AG04450 (cell line): ENCODE measurements around the gene POC1A. TPM values are rescaled to one million over a fixed set of nuclear protein-coding genes. Genes with fewer than 3 reads are reported as not detected.

Source experiments
- CTCF ChIA-PET: fragments of 300-600, 350-600 bp; formaldehyde crosslinking; extraction: SDS; loops from one replicate; lab custom pipeline; 2022; ENCODE audit warnings: antibody characterized with exemption, inconsistent platforms; lab: Charles Lee
- POLR2A ChIA-PET: fragments of 350-600 bp; formaldehyde crosslinking; extraction: SDS; loops from one replicate; lab custom pipeline; 2021; ENCODE audit warnings: antibody characterized with exemption, inconsistent platforms; lab: Yijun Ruan, JAX
- DNase-seq: peaks from one replicate; pipeline ENCODE4 v3.0.0-alpha.2; 2011; ENCODE audit warnings: low read depth, low spot score
- H3K27ac ChIP-seq: one replicate; pipeline ENCODE4 v1.5.1; 2012; ENCODE audit warnings: low read depth, low read length, control low read depth
- H3K27me3 ChIP-seq: one replicate; pipeline ENCODE4 v1.6.0; 2012; ENCODE audit warnings: low read length; ENCODE audit not compliant: control insufficient read depth, insufficient read depth
- H3K4me3 ChIP-seq: 2 replicates; pipeline ENCODE4 v1.5.1; 2011; ENCODE audit warnings: mild to moderate bottlenecking, low read depth, low read length, control low read depth
- H3K9me3 ChIP-seq: 2 replicates; pipeline ENCODE4 v1.5.1; 2012; ENCODE audit warnings: low read length; ENCODE audit not compliant: control insufficient read depth, insufficient read depth
- CTCF ChIP-seq: IDR thresholded peaks from 2 replicates; pipeline ENCODE4 v1.5.1; 2011; ENCODE audit warnings: low read depth, low read length, control low read depth, inconsistent platforms
- polyA plus RNA-seq: library from polyadenylated mRNA; depleted of rRNA; stranded (reverse); fragments of >200 nt; gene quantifications from 2 replicates; pipeline ENCODE4 v1.2.3, GENCODE V29; 2011; rRNA removed

The POC1A gene
- polyA plus RNA-seq, 1 experiment: 4.1 TPM

DNA sequence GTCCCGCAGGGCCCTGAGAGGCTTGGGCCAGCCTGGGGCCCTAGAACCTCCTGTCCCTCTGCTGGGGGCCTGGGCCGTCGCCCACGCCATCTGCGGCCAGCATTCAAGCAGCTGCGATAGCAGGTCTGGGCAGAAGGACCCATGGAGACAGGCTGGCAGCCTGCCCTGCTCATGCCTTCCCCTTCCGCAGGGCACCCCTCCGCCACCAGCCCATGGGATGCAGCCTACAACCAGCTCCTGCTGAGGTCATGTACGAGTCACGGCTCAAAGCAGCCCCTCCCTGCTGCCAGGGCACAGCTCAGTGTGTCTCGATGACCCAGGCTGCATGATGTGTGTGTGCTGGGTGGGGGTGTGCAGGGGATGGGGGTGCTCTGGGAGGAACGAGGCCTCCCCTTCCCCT, 125.7 kb downstream of the POC1A start:
- no peaks in the 10 kb centered on the region for H3K27me3 ChIP-seq
- TF ChIP-seq CTCF: no peak
- ChIA-PET POLR2A (interaction anchor here (0.6 kb wide), 1 partner anchor 18 kb away, joined by 3 read pairs; no protein-coding TSS in a partner anchor), CTCF (interaction anchor here (0.7 kb wide), 2 partner anchors 24 to 28 kb away, joined by 3 to 4 read pairs; no protein-coding TSS in a partner anchor)
- no peak overlapping the region for H3K27ac ChIP-seq
- H3K4me3 ChIP-seq: no peak overlapping the region
- no peak for DNase-seq
- peaks cover 8% of the 10 kb centered on the region; the same call in 1 of the 2 replicates for H3K9me3 ChIP-seq

GRCh38 chr3:52026041-52026440, 128.2 kb downstream of the POC1A start:
- no peak for TF ChIP-seq CTCF
- no peak for DNase-seq
- Histone ChIP-seq H3K27ac (no peak overlapping the region), H3K4me3 (no peak overlapping the region), H3K9me3 (no peaks in the 10 kb centered on the region), H3K27me3 (no peaks in the 10 kb centered on the region)
- POLR2A ChIA-PET: no interaction called here
- CTCF ChIA-PET: no interaction called here

DNA sequence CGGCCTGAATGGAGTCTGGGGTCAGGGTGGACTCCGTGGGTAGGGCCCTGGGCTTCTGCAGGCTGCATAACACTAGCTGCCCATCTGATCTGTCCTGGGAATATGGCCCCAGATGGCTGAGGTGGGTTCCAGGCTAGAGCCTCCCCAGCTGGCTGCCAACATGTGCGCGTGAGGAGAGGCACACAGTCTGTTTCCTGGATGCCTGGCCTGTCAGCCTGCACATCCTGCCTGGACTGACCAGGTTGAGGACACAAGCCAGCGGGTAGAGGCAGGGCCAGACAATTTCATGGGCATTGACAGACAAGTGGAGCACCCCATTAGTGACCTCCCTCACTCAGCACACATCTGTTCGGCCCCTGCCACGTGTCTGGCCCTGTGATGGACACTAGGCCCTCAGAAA, 128.8 kb downstream of the POC1A start:
- Histone ChIP-seq H3K27me3 (no peaks in the 10 kb centered on the region), H3K4me3 (no peak overlapping the region), H3K27ac (no peak overlapping the region), H3K9me3 (no peaks in the 10 kb centered on the region)
- ChIA-PET POLR2A (no interaction called here), CTCF (interaction anchor here (0.9 kb wide), 1 partner anchor 195 kb away, joined by 3 read pairs; no protein-coding TSS in a partner anchor)
- TF ChIP-seq CTCF: no peak
- no peak for DNase-seq

Other genes with a start within 250 kb of the POC1A start
- gene RRP9, start 212.5 kb downstream of the POC1A start, polyA plus RNA-seq: 10.8 and 13.7 TPM in 2 replicates
- 7.5 and 10.4 TPM in 2 replicates for gene PARP3, start 212.1 kb downstream of the POC1A start, polyA plus RNA-seq
- not detected in 2 replicates for gene GPR62, start 199.0 kb downstream of the POC1A start, polyA plus RNA-seq
- 54.6 and 69.2 TPM in 2 replicates for gene PCBP4, start 187.0 kb downstream of the POC1A start, polyA plus RNA-seq
- 34.5 and 37.5 TPM in 2 replicates for gene ABHD14B, start 180.4 kb downstream of the POC1A start, polyA plus RNA-seq
- 8.2 and 9.9 TPM in 2 replicates for gene ABHD14A, start 179.4 kb downstream of the POC1A start, polyA plus RNA-seq
- gene ACY1, start 170.9 kb downstream of the POC1A start, polyA plus RNA-seq: 20.4 and 27.8 TPM in 2 replicates
- 1,368 and 1,889 TPM in 2 replicates for gene RPL29, start 158.5 kb downstream of the POC1A start, polyA plus RNA-seq
- gene DUSP7, start 97.9 kb downstream of the POC1A start, polyA plus RNA-seq: 17.8 and 19.9 TPM in 2 replicates
- 61.4 and 61.7 TPM in 2 replicates for gene ALAS1, start 43.7 kb upstream of the POC1A start, polyA plus RNA-seq
- gene TLR9, start 71.2 kb upstream of the POC1A start, polyA plus RNA-seq: 0.02 and 0.05 TPM in 2 replicates
- 96.6 and 128 TPM in 2 replicates for gene TWF2, start 84.7 kb upstream of the POC1A start, polyA plus RNA-seq
- gene PPM1M, start 91.3 kb upstream of the POC1A start, polyA plus RNA-seq: 29.2 and 34.4 TPM in 2 replicates
- gene WDR82, start 124.2 kb upstream of the POC1A start, polyA plus RNA-seq: 69.2 and 77.6 TPM in 2 replicates
- gene GLYCTK, start 133.4 kb upstream of the POC1A start, polyA plus RNA-seq: 4.0 and 5.5 TPM in 2 replicates
- 1.4 and 1.9 TPM in 2 replicates for gene DNAH1, start 161.9 kb upstream of the POC1A start, polyA plus RNA-seq